Measurements from ENCODE around the gene ZNF90. TPM values are rescaled to one million over a fixed set of nuclear protein-coding genes. Genes with fewer than 3 reads are reported as not detected.
"Not testable (repeated sequence)": the region's sequence is repeated elsewhere in the genome, so short reads cannot be mapped to it uniquely, and the experiment has no call there.

ZNF90 gene
- 10 to 100 TPM; 22.6 to 26.3 TPM for total RNA-seq

DNA sequence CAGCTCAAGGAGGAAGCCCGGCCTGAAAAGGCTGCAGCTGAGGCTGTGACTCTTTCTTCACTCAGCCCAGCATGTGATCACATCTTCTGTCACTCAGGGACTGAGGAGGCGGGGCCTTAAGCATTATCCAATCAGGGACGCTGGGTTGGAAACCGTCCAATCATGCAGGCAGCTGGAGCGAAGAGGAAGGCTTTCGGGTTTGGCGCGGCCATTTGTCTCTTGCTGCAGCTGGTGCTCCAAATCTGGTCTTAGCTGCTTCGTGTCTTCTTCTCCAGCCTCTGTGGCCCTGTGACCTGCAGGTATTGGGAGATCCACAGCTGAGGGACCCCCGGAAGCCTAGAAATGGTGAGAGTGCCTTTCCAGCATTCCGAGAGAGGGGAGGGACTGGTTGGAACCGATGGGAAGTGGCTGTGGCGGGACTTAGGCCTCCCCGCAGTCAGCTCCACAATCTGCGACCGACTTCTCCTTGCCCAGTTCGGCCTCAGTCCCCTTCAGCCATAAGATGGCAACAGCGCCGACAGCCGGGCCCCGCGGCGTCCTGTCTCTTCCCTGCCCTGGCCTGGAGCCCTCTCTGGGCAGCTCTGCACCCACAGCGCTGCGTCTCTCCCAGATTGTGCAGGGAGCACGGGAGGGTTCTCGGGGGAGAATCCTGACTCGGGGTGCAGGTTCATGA, at the start of gene ZNF90:
TSS of gene ZNF90 (plus strand) at position 210 of the 673 bp plus-strand sequence. CDS start at position 343, 133 bp downstream.
- H3K9me3 Mint-ChIP-seq = peaks cover 0 to 14% of the 10 kb centered on the region in 2 donors
- peak; percentile 86 to 92 for DNase-seq (ENCODE audit: low spot score in 2 of 2)
- peaks cover 38 to 55% of the 10 kb centered on the region in 2 donors for H3K36me3 Mint-ChIP-seq
- H3K27ac Mint-ChIP-seq = peak within 1 kb of the TSS; percentile 79 to 84
- peak; percentile 99 to 100 for ATAC-seq

DNA sequence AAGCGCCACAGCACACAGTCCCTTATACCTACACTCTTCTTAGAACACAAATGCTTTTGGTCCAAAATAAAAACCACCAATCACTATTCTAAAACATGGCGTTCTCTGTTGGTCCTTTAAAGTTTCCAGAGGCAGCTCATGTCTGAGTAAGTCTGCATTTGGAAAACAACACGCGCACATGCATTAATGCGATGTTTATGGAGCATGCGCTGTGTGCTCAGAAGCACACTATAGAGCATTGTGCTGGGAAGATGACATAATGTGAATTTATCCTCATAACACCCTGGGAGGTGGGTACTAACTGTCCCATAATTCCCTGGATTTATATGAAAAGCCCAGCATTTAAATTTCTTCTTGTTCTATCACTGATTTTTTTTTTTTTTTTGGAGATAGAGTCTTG, 49.2 kb upstream of the ZNF90 start:
- ATAC-seq (no peak), DNase-seq (ENCODE audit: low spot score in 2 of 2) (no peak)
- Mint-ChIP-seq H3K27ac (no peak overlapping the region), H3K9me3 (no peaks in the 10 kb centered on the region), H3K36me3 (peaks cover 0 to 33% of the 10 kb centered on the region in 2 donors)

GRCh38 chr19:20035935-20036334, 41.9 kb upstream of the ZNF90 start:
- ATAC-seq (no peak), DNase-seq (ENCODE audit: low spot score in 2 of 2) (no peak)
- Mint-ChIP-seq H3K27ac (no peak overlapping the region), H3K9me3 (no peaks in the 10 kb centered on the region), H3K36me3 (peaks cover 11 to 21% of the 10 kb centered on the region in 2 donors)

- no peak for ATAC-seq
- no peaks in the 10 kb centered on the region for H3K9me3 Mint-ChIP-seq
- DNase-seq (ENCODE audit: low spot score in 2 of 2) = no peak
- peak overlapping the region; percentile 88 to 93 for H3K27ac Mint-ChIP-seq
- peaks cover 8 to 11% of the 10 kb centered on the region in 2 donors for H3K36me3 Mint-ChIP-seq
Observed at GRCh38 chr19:20038358-20039202, 39.2 kb upstream of the ZNF90 start.

- Mint-ChIP-seq H3K36me3 (peaks cover 2 to 11% of the 10 kb centered on the region in 2 donors), H3K27ac (peak within 1 kb of the TSS; percentile 88 to 93), H3K9me3 (peaks cover 0 to 4% of the 10 kb centered on the region in 2 donors)
- DNase-seq (ENCODE audit: low spot score in 2 of 2) = peak; percentile 92 to 95
- ATAC-seq = peak; percentile 98 to 99
Observed at GRCh38 chr19:20039203-20039723, 38.5 kb upstream of the ZNF90 start, which contains the start of gene ZNF682. Gene ZNF682, minus strand, starts transcription at chr19:20039505. Its CDS starts 160 bp downstream, at chr19:20039345.

GRCh38 chr19:20044663-20045062, 33.1 kb upstream of the ZNF90 start:
- ATAC-seq (no peak), DNase-seq (ENCODE audit: low spot score in 2 of 2) (no peak)
- peaks cover 0 to 11% of the 10 kb centered on the region in 2 donors for H3K36me3 Mint-ChIP-seq
- H3K9me3 Mint-ChIP-seq = peaks cover 0 to 4% of the 10 kb centered on the region in 2 donors
- no peak overlapping the region for H3K27ac Mint-ChIP-seq

DNA sequence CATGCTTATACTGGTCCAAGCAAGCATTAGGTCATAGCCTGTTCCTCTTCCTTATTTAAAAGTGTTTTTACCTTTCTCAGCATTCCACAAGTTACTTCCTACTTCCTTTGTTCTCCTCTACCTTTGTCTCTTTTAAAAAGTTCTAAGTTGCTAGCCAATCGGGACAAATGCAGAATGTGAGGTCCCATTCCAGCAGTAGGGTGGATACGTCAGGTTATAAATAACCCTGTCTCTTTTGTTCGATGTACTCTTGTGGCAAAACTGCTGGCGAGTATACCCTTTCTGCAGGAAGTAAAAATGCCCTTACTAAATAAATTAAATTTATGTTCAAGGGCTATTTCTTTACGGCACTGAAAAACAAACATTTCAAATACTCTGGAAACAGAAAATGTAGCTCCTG, 32.1 kb upstream of the ZNF90 start:
- H3K27ac Mint-ChIP-seq; DNase-seq (ENCODE audit: low spot score in 2 of 2); ATAC-seq: not testable (repeated sequence)
- peaks cover 0 to 22% of the 10 kb centered on the region in 2 donors for H3K36me3 Mint-ChIP-seq
- peaks cover 0 to 14% of the 10 kb centered on the region in 2 donors for H3K9me3 Mint-ChIP-seq

- Mint-ChIP-seq H3K36me3 (peaks cover 0 to 29% of the 10 kb centered on the region in 2 donors), H3K27ac (peak overlapping the region; percentile 84 to 86), H3K9me3 (peaks cover 0 to 17% of the 10 kb centered on the region in 2 donors)
- ATAC-seq = peak; percentile 96 to 97
- peak; percentile 60 to 71 for DNase-seq (ENCODE audit: low spot score in 2 of 2)
Observed at GRCh38 chr19:20051841-20052768, 25.7 kb upstream of the ZNF90 start.

GRCh38 chr19:20058738-20059137, 19.1 kb upstream of the ZNF90 start:
- not testable (repeated sequence) for H3K27ac Mint-ChIP-seq; DNase-seq (ENCODE audit: low spot score in 2 of 2); H3K36me3 Mint-ChIP-seq; H3K9me3 Mint-ChIP-seq; ATAC-seq

- no peaks in the 10 kb centered on the region for H3K9me3 Mint-ChIP-seq
- DNase-seq (ENCODE audit: low spot score in 2 of 2) (no peak), ATAC-seq (peak in 1 of 2 donors; percentile 70)
- no peak overlapping the region for H3K27ac Mint-ChIP-seq
- no peaks in the 10 kb centered on the region for H3K36me3 Mint-ChIP-seq
Observed at GRCh38 chr19:20060282-20060681, 17.5 kb upstream of the ZNF90 start.

DNA sequence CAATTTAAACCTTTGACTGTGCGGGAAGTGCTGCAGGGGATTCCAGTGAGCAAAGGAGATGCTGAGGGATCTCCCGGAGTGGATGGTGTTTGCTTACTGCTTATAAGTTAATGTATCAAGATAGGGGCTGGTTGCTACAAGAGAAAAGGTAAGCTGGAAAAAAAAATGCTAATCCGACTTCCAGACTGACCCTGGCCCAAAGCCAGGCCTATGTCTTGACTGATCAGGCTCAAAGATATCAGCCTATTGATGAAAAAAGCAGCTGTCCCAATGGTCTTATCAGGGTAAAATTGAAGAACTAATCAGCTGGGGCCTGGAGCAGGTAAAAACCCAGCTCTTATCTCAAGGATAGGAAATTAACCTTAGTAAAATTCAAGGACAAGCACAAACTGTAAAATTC, 10.9 kb upstream of the ZNF90 start:
- DNase-seq (ENCODE audit: low spot score in 2 of 2) (no peak), ATAC-seq (no peak)
- peaks cover 20 to 28% of the 10 kb centered on the region in 2 donors for H3K36me3 Mint-ChIP-seq
- H3K27ac Mint-ChIP-seq = no peak overlapping the region
- H3K9me3 Mint-ChIP-seq = peaks cover 0 to 25% of the 10 kb centered on the region in 2 donors

GRCh38 chr19:20067943-20068342, 9.9 kb upstream of the ZNF90 start:
- H3K9me3 Mint-ChIP-seq = peaks cover 0 to 25% of the 10 kb centered on the region in 2 donors

GRCh38 chr19:20068559-20068958, 9.2 kb upstream of the ZNF90 start:
- DNase-seq (ENCODE audit: low spot score in 2 of 2); H3K27ac Mint-ChIP-seq; ATAC-seq: not testable (repeated sequence)
- H3K9me3 Mint-ChIP-seq = peaks cover 0 to 25% of the 10 kb centered on the region in 2 donors
- H3K36me3 Mint-ChIP-seq = peaks cover 20 to 28% of the 10 kb centered on the region in 2 donors

More at GRCh38 chr19:20067943-20068342, 9.9 kb upstream of the ZNF90 start:
- H3K36me3 Mint-ChIP-seq = peaks cover 20 to 28% of the 10 kb centered on the region in 2 donors
- H3K27ac Mint-ChIP-seq = no peak overlapping the region
- ATAC-seq (no peak), DNase-seq (ENCODE audit: low spot score in 2 of 2) (no peak)

- H3K36me3 Mint-ChIP-seq = peaks cover 20 to 30% of the 10 kb centered on the region in 2 donors
- H3K9me3 Mint-ChIP-seq = peaks cover 0 to 25% of the 10 kb centered on the region in 2 donors
- no peak overlapping the region for H3K27ac Mint-ChIP-seq
- ATAC-seq (no peak), DNase-seq (ENCODE audit: low spot score in 2 of 2) (no peak)
Observed at GRCh38 chr19:20070691-20071090, 7.1 kb upstream of the ZNF90 start.

DNA sequence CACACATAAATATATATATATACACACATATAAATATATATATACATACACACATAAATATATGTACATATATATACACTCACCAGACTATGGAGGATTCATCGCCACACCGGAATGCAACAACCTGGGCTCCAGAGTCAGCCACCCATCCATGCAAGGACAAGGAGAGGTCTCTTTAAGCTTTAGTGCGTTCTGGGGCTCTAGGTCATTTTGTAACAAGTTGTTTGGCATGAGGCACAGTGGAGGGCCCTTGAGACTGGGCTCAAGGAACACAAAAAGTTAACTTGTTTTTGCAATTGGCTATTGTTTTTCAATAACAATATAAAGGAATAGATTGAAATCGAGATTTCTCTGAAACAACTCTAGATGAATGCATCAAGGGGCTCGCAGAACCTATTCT, 4.9 kb upstream of the ZNF90 start:
- no peak overlapping the region for H3K27ac Mint-ChIP-seq
- H3K36me3 Mint-ChIP-seq = peaks cover 10 to 29% of the 10 kb centered on the region in 2 donors

GRCh38 chr19:20078581-20079031, 806 bp downstream of the ZNF90 start:
- DNase-seq (ENCODE audit: low spot score in 2 of 2) (peak in 1 of 2 donors; percentile 9), ATAC-seq (no peak)
- Mint-ChIP-seq H3K27ac (peak overlapping the region; percentile 77 to 84), H3K36me3 (peaks cover 44 to 62% of the 10 kb centered on the region in 2 donors), H3K9me3 (peaks cover 0 to 14% of the 10 kb centered on the region in 2 donors)

More for the DNA sequence above, 4.9 kb upstream of the ZNF90 start:
- peaks cover 0 to 14% of the 10 kb centered on the region in 2 donors for H3K9me3 Mint-ChIP-seq
- ATAC-seq (no peak), DNase-seq (ENCODE audit: low spot score in 2 of 2) (no peak)
